ENCODE results near the gene MLLT11. TPM values are rescaled to one million over a fixed set of nuclear protein-coding genes. Genes with fewer than 3 reads are reported as not detected.

Gene MLLT11
- total and polyA plus RNA-seq, 8 donors: 1.7 to 23.0 (median 21.5) TPM

DNA sequence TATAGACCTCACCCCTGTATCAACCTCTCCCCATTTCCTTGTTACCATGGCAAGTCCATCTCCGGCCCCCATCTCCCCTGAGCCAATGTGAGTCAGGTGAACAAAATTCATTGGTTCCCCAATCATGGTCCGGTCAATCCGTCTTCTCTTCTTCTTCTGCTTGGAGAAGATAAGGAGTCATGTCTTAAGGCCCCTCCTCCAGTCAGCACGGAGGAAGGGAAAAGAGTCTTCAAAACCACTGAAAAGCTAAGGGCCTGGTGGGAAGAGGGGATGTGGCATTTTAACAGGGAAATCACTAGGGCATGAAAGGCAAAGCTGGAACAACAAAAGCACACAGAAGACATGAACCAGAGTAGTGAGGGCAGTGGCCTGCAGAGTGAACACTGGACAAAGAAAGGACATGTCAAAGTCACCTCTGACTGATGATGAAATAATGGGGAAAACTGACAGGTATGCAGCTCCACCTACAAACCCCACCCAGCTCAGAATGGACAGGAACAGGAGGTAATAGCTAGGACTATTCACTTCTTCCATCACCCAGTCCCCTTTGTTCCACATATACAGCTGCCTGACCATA is 5.1 kb upstream of the MLLT11 start:
- peaks cover 12 to 65% of the 10 kb centered on the region in 2 donors for H3K36me3 ChIP-seq
- H3K27me3 ChIP-seq: no peaks in the 10 kb centered on the region
- no peak for ATAC-seq
- H3K27ac ChIP-seq: peak overlapping the region in 1 of 2 donors; percentile 89
- no peak for DNase-seq
- no peaks in the 10 kb centered on the region for H3K9me3 ChIP-seq
- no peak overlapping the region for H3K4me3 ChIP-seq
- TF ChIP-seq, protein P1, sequence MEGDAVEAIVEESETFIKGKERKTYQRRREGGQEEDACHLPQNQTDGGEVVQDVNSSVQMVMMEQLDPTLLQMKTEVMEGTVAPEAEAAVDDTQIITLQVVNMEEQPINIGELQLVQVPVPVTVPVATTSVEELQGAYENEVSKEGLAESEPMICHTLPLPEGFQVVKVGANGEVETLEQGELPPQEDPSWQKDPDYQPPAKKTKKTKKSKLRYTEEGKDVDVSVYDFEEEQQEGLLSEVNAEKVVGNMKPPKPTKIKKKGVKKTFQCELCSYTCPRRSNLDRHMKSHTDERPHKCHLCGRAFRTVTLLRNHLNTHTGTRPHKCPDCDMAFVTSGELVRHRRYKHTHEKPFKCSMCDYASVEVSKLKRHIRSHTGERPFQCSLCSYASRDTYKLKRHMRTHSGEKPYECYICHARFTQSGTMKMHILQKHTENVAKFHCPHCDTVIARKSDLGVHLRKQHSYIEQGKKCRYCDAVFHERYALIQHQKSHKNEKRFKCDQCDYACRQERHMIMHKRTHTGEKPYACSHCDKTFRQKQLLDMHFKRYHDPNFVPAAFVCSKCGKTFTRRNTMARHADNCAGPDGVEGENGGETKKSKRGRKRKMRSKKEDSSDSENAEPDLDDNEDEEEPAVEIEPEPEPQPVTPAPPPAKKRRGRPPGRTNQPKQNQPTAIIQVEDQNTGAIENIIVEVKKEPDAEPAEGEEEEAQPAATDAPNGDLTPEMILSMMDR (IDR thresholded peaks at IDR 0.05): no peak
- intact Hi-C loops (cut with DNase I): no loop called here
- peaks cover 18 to 45% of the 10 kb centered on the region in 2 donors for H3K4me1 ChIP-seq

DNA sequence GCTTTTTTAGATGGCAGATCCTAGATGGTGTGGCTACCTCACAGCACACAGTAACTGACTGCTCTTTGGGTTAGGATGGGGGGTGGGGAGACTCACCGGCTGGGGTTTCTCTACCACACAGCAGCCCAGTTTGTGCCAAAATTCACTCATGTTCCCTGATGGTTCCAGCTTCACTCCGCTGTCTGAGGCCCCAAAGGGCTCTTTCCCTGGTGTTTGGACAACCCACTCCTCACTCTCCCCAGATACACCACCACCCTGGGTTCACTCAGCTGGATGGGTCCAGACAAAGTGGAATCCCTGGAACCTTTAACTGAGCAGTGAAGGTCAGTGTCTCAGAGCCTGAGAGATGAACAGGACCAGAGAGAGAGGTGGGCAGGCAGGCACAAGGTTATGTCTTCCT is 4.6 kb upstream of the MLLT11 start:
- no peak for DNase-seq
- Histone ChIP-seq H3K4me3 (peak overlapping the region in 1 of 2 donors; percentile 94), H3K27me3 (no peaks in the 10 kb centered on the region), H3K27ac (peak overlapping the region; percentile 36 to 89), H3K36me3 (peaks cover 12 to 60% of the 10 kb centered on the region in 2 donors), H3K4me1 (peaks cover 18 to 50% of the 10 kb centered on the region in 2 donors), H3K9me3 (no peaks in the 10 kb centered on the region)
- ATAC-seq: no peak
- intact Hi-C loops (cut with DNase I): no loop called here
- TF ChIP-seq, protein P1 (IDR thresholded peaks at IDR 0.05): no peak

GRCh38 chr1:151056149-151056548 is 4.0 kb upstream of the MLLT11 start:
- Histone ChIP-seq H3K4me3 (peak overlapping the region in 1 of 2 donors; percentile 94), H3K4me1 (peaks cover 18 to 56% of the 10 kb centered on the region in 2 donors), H3K36me3 (peaks cover 12 to 56% of the 10 kb centered on the region in 2 donors), H3K27ac (peak overlapping the region; percentile 36 to 89), H3K27me3 (no peaks in the 10 kb centered on the region), H3K9me3 (no peaks in the 10 kb centered on the region)
- TF ChIP-seq, protein P1 (IDR thresholded peaks at IDR 0.05): no peak
- DNase-seq (no peak), ATAC-seq (no peak)
- intact Hi-C loops (cut with DNase I): no loop called here

DNA sequence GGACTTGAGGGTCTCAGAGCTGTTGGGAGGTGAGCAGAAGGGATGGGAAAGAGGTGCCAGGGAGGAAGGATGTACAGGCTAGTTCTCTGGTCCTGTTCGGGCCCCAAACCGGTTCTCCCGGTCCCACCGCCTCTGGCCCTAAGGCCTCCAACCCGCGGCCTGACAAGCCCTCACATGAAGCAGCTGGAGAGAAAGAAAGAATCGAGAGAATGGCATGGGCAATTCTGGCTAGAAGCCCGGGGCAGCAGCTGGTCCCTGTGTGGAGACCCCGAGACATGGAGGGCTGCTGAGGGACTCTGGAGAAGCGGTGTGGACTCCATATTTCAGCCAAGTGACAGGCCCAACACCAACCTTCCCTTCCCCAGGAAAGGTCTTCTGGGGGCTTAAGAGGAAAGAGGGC is 1.5 kb upstream of the MLLT11 start:
- TF ChIP-seq, protein P1 (IDR thresholded peaks at IDR 0.05): no peak
- Histone ChIP-seq H3K36me3 (peaks cover 8 to 31% of the 10 kb centered on the region in 2 donors), H3K27me3 (no peaks in the 10 kb centered on the region), H3K9me3 (no peaks in the 10 kb centered on the region), H3K27ac (peak overlapping the region; percentile 89 to 95), H3K4me3 (peak overlapping the region; percentile 66 to 94), H3K4me1 (peaks cover 18 to 49% of the 10 kb centered on the region in 2 donors)
- ATAC-seq: peak; percentile 54
- DNase-seq: peak in 3 of 4 donors; percentile 60 to 87 (median 80)
- intact Hi-C loops (cut with DNase I): no loop called here

GRCh38 chr1:151059109-151060006 is 839 bp upstream of the MLLT11 start, which contains the start of gene CDC42SE1:
CDC42SE1 (minus strand) TSS chr1:151059622; CDS start chr1:151055730, 3,892 bp downstream.
- DNase-seq: peak; percentile 83 to 98 (median 90)
- Histone ChIP-seq H3K36me3 (peaks cover 2 to 24% of the 10 kb centered on the region in 2 donors), H3K27me3 (no peaks in the 10 kb centered on the region), H3K9me3 (no peaks in the 10 kb centered on the region), H3K4me1 (peaks cover 18 to 49% of the 10 kb centered on the region in 2 donors), H3K4me3 (peak within 1 kb of the TSS; percentile 66 to 94), H3K27ac (peak within 1 kb of the TSS; percentile 89 to 95)
- peak; percentile 93 for ATAC-seq
- TF ChIP-seq, protein P1 (IDR thresholded peaks at IDR 0.05): peak; percentile 81 to 92
- intact Hi-C loops (cut with DNase I): no loop called here

Data from left lung (tissue), 10 donors.